GM23248 (cell line): ENCODE results near the gene CHRNA10.

ENCODE experiments used
- EZH2 ChIP-seq: fragments of 200-600 bp; sonication (generic); IDR thresholded peaks from 2 replicates; pipeline ENCODE4 v1.6.1; 2018; ENCODE audit warnings: antibody characterized with exemption, mild to moderate bottlenecking; ENCODE audit not compliant: insufficient read depth, poor library complexity, severe bottlenecking
- EZH2phosphoT487 ChIP-seq: fragments of 200-600 bp; sonication (generic); IDR thresholded peaks from 2 replicates; pipeline ENCODE4 v1.6.1; 2018; ENCODE audit warnings: antibody characterized with exemption, moderate library complexity, mild to moderate bottlenecking, low read depth; ENCODE audit not compliant: insufficient read depth

- TF ChIP-seq EZH2: no peak
- no peak for TF ChIP-seq EZH2phosphoT487
These were observed at the start of gene CHRNA10 for GRCh38 chr11:3671334-3672254.
